ENCODE measurements around the gene BASP1. TPM values are rescaled to one million over a fixed set of nuclear protein-coding genes. Genes with fewer than 3 reads are reported as not detected.
"Not testable (repeated sequence)": the region's sequence is repeated elsewhere in the genome, so short reads cannot be mapped to it uniquely, and the experiment has no call there.

The BASP1 gene
- total and polyA plus RNA-seq, 7 donors, result 0.64 to 1.9 (median 1.1) TPM

DNA sequence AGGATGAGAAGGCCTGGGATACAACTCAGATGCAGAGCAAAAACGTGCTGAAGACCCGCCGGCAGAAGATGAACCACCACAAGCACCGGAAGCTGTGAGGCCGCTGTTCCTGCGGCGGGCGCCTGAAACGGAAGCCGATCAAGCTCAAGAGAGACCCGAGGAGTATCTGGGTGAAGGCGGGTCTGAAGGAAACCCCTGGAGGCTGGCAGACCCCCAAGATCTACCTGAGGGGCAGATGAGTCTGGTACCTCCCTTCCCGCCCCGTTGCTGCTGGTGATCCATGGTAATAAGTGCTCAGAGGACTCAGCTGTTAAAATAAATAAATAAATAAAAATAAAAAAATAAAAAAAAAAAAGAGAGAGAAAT, 89.3 kb downstream of the BASP1 start:
- DNase-seq (no peak), ATAC-seq (no peak)
- Histone ChIP-seq H3K27ac (no peak overlapping the region), H3K36me3 (ENCODE audit: insufficient read depth in 1 of 2, low read depth in 1 of 2) (no peaks in the 10 kb centered on the region), H3K4me3 (no peak overlapping the region), H3K27me3 (ENCODE audit: insufficient read depth in 3 of 3, low read length in 2 of 3) (no peaks in the 10 kb centered on the region), H3K9me3 (no peaks in the 10 kb centered on the region), H3K4me1 (no peaks in the 10 kb centered on the region)
- intact Hi-C loops (cut with DNase I), result no loop called here
- TF ChIP-seq, protein P1, sequence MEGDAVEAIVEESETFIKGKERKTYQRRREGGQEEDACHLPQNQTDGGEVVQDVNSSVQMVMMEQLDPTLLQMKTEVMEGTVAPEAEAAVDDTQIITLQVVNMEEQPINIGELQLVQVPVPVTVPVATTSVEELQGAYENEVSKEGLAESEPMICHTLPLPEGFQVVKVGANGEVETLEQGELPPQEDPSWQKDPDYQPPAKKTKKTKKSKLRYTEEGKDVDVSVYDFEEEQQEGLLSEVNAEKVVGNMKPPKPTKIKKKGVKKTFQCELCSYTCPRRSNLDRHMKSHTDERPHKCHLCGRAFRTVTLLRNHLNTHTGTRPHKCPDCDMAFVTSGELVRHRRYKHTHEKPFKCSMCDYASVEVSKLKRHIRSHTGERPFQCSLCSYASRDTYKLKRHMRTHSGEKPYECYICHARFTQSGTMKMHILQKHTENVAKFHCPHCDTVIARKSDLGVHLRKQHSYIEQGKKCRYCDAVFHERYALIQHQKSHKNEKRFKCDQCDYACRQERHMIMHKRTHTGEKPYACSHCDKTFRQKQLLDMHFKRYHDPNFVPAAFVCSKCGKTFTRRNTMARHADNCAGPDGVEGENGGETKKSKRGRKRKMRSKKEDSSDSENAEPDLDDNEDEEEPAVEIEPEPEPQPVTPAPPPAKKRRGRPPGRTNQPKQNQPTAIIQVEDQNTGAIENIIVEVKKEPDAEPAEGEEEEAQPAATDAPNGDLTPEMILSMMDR (IDR thresholded peaks at IDR 0.05), result no peak
- WGBS, 3 donors, result 91 to 94% (median 93%) methylated on average over 13 to 14 of the region's 14 CpGs

DNA sequence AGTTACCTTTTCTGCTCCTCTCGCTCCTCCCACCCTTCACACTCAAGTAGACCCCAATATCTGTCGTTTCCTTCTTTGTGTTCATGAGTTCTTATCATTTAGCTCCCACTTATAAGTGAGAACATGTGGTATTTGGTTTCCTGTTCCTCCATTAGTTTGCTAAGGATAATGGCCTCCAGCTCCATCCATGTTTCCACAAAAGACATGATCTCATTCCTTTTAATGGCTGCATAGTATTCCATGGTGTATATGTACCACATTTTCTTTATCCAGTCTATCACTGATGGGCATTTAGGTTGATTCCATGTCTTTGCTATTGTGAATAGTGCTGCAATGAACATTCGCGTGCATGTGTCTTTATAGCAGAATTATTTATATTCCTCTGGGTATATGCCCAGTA, 90.0 kb downstream of the BASP1 start:
- H3K4me3 ChIP-seq; H3K27me3 ChIP-seq (ENCODE audit: insufficient read depth in 3 of 3, low read length in 2 of 3); H3K9me3 ChIP-seq; DNase-seq; H3K4me1 ChIP-seq; intact Hi-C loops (cut with DNase I); ATAC-seq; H3K27ac ChIP-seq; H3K36me3 ChIP-seq (ENCODE audit: insufficient read depth in 1 of 2, low read depth in 1 of 2): not testable (repeated sequence)
- WGBS, 3 donors, result 87 to 93% (median 88%) methylated on average over 4 of the region's 4 CpGs

DNA sequence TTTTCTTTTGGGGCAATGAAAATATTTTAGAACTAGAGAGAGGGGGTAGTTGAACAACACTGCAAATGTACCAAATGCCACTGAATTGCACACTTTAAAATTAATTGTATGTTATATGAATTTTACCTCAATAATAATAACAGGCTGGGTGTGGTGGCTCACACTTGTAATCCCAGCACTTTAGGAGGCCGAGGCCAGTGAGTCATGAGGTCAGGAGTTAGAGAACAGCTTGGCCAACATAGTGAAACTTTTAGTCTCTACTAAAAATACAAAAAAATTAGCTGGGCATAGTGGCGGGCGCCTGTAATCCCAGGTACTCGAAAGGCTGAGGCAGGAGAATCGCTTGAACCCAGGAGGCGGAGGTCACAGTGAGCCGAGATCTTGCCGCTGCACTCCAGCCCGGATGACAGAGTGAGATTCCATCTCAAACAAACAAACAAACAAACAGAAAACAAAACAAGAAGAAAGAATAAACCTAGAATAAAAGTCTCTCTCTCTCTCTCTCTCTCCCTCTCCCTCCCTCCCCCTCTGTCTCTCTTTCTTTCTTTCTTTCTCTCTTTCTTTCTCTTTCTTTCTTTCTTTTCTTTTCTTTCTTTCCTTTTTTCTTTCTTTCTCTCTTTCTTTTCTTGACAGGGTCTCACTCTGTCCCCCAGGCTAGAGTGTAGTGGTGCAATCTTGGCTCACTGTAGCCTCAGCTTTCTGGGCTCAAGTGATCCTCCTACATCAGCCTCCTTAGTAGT, 91.1 kb downstream of the BASP1 start:
- H3K4me1 ChIP-seq, result no peaks in the 10 kb centered on the region
- DNase-seq (no peak), ATAC-seq (no peak)
- H3K27me3 ChIP-seq (ENCODE audit: insufficient read depth in 3 of 3, low read length in 2 of 3), result no peaks in the 10 kb centered on the region
- intact Hi-C loops (cut with DNase I), result no loop called here
- no peak overlapping the region for H3K27ac ChIP-seq
- TF ChIP-seq, protein P1 (IDR thresholded peaks at IDR 0.05), result no peak
- no peaks in the 10 kb centered on the region for H3K9me3 ChIP-seq
- H3K4me3 ChIP-seq, result no peak overlapping the region
- no peaks in the 10 kb centered on the region for H3K36me3 ChIP-seq (ENCODE audit: insufficient read depth in 1 of 2, low read depth in 1 of 2)
- WGBS, 3 donors, result 83 to 92% (median 87%) methylated on average over 9 of the region's 9 CpGs

DNA sequence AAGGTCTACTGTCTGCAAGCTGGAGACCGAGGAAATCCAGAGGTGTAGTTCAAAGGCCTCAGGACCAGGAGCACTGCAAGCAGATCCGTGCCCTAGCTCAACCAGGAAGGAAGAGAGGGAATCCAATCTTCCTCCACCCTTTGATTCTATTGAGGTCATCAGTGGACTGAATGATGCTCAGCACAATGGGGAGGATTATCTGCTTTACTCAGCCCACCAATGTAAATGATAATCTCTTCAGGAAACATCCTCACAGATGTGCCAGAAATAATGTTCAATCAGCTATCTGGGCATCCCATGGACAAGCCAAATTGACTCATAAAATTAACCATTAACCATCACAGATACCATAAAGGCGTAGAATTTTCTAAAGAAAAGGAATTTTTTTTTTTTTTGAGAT, 92.0 kb downstream of the BASP1 start:
- no peak overlapping the region for H3K4me3 ChIP-seq
- TF ChIP-seq, protein P1 (IDR thresholded peaks at IDR 0.05), result no peak
- ATAC-seq (no peak), DNase-seq (no peak)
- WGBS, 3 donors, result 78 to 84% (median 83%) methylated on average over 3 of the region's 3 CpGs
- H3K27ac ChIP-seq, result no peak overlapping the region
- intact Hi-C loops (cut with DNase I), result no loop called here
- no peaks in the 10 kb centered on the region for H3K4me1 ChIP-seq
- H3K36me3 ChIP-seq (ENCODE audit: insufficient read depth in 1 of 2, low read depth in 1 of 2), result no peaks in the 10 kb centered on the region
- no peaks in the 10 kb centered on the region for H3K27me3 ChIP-seq (ENCODE audit: insufficient read depth in 3 of 3, low read length in 2 of 3)
- H3K9me3 ChIP-seq, result no peaks in the 10 kb centered on the region

DNA sequence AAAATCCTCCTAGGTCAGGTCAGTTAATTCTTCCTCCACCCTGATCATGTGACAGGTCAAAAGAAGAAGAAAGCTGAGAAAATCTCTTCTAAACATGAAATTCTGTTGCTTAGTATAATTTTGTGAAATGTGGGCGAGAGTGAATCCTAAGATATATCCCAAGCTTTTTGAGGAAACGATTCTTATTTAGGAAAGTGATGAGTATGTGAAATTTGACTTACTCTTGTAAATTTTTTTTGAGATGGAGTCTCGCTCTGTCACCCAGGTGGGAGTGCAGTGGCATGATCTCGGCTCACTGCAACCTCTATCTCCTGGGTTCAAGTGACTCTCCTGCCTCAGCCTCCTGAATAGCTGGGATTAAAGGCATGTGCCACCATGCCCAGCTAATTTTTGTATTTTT, 93.1 kb downstream of the BASP1 start:
- DNase-seq; intact Hi-C loops (cut with DNase I); H3K36me3 ChIP-seq (ENCODE audit: insufficient read depth in 1 of 2, low read depth in 1 of 2); H3K4me3 ChIP-seq; H3K9me3 ChIP-seq; H3K4me1 ChIP-seq; ATAC-seq; H3K27me3 ChIP-seq (ENCODE audit: insufficient read depth in 3 of 3, low read length in 2 of 3); H3K27ac ChIP-seq: not testable (repeated sequence)
- 87 to 89% (median 87%) methylated on average over 4 of the region's 4 CpGs for WGBS, 3 donors

DNA sequence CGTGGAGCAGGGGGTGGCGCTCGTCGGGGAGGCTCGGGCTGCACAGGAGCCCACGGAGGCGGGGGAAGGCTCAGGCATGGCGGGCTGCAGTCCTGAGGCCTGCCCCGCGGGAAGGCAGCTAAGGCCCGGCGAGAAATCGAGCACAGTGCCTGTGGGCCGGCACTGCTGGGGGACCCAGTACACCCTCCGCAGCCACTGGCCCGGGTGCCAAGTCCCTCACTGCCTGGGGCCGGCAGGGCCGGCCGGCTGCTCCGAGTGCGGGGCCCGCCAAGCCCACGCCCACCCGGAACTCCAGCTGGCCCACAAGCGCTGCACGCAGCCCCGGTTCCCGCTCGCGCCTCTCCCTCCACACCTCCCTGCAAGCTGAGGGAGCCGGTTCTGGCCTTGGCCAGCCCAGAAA, 94.4 kb downstream of the BASP1 start:
- DNase-seq; H3K4me3 ChIP-seq; H3K36me3 ChIP-seq (ENCODE audit: insufficient read depth in 1 of 2, low read depth in 1 of 2); intact Hi-C loops (cut with DNase I); H3K4me1 ChIP-seq; H3K27me3 ChIP-seq (ENCODE audit: insufficient read depth in 3 of 3, low read length in 2 of 3); H3K27ac ChIP-seq; ATAC-seq; H3K9me3 ChIP-seq: not testable (repeated sequence)
- WGBS, 3 donors, result 90 to 97% (median 92%) methylated on average over 8 to 25 of the region's 31 CpGs
